Neural cell (in vitro differentiated cells): ENCODE data around the gene U2SURP.

Source experiments
- CTCF ChIP-seq: fragments of 450-650 bp; IDR thresholded peaks from 2 replicates; pipeline ENCODE4 v1.5.1; 2014; ENCODE audit warnings: antibody characterized with exemption, mild to moderate bottlenecking, moderate library complexity; ENCODE audit not compliant: poor library complexity, severe bottlenecking
- EP300 ChIP-seq: fragments of 450-650 bp; conservative IDR thresholded peaks from 2 replicates; pipeline ENCODE4 v1.6.1; 2014; ENCODE audit warnings: antibody characterized with exemption, mild to moderate bottlenecking, moderate library complexity; ENCODE audit not compliant: poor library complexity, severe bottlenecking
- MXI1 ChIP-seq: fragments of 450-650 bp; conservative IDR thresholded peaks from 2 replicates; pipeline ENCODE4 v1.6.1; 2014; ENCODE audit warnings: antibody characterized with exemption, mild to moderate bottlenecking; ENCODE audit not compliant: poor library complexity, severe bottlenecking
- POLR2AphosphoS5 ChIP-seq: IDR thresholded peaks from 2 replicates; pipeline ENCODE4 v1.6.1; 2012
- REST ChIP-seq: IDR thresholded peaks from 2 replicates; pipeline ENCODE4 v1.6.1; 2012; ENCODE audit warnings: borderline replicate concordance
- TAF1 ChIP-seq: IDR thresholded peaks from 2 replicates; pipeline ENCODE4 v1.6.1; 2012; ENCODE audit warnings: low read depth

GRCh38 chr3:142963516-142964448 lies 37.6 kb upstream of the U2SURP start, which contains the start of gene PAQR9:
- TF ChIP-seq POLR2AphosphoS5 (peak; percentile 74), CTCF (no peak), EP300 (peak; percentile 3), REST (no peak), TAF1 (no peak), MXI1 (no peak)
